Keratinocyte (primary cell): ENCODE results near the gene LAMA4.

ENCODE experiments used
- EZH2 ChIP-seq: IDR thresholded peaks from one replicate; pipeline ENCODE4 v1.6.1; 2012; ENCODE audit warnings: inconsistent platforms, mild to moderate bottlenecking, low read length, moderate library complexity
- TF ChIP-seq, protein P1 (sequence below), 3 experiments: IDR thresholded peaks in 1 of 3; conservative IDR thresholded peaks in 1 of 3; optimal IDR thresholded peaks in 1 of 3; 2 replicates in 2 of 3; 3 replicates in 1 of 3; pipeline versions ENCODE3 to v1.5.1; 2011; ENCODE audit warnings: low read length in 3 of 3, mild to moderate bottlenecking in 3 of 3, moderate library complexity in 2 of 3, control low read depth in 1 of 3, inconsistent platforms in 1 of 3; ENCODE audit not compliant: insufficient read depth in 2 of 3; ENCODE audit errors: extremely low read depth in 1 of 3

DNA sequence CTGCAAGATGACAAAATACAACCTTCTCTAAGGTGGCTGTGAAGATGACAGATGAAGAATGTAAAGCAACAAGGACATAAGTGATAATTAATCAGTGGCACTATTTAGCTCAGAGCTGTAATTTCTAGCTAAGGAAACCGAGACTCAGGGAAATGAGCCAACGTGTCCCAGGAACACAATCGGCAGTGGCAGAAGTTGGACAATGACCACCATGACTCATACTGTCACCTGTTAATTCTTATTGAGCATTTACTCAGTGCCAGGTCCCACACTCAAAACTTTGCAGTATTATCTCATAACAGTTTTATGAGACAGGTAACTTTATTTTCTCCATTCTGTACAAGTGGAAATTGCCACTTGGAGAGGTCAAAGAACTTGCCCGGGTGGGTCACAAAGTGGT lies 55.8 kb downstream of the LAMA4 start:
- TF ChIP-seq, protein P1, sequence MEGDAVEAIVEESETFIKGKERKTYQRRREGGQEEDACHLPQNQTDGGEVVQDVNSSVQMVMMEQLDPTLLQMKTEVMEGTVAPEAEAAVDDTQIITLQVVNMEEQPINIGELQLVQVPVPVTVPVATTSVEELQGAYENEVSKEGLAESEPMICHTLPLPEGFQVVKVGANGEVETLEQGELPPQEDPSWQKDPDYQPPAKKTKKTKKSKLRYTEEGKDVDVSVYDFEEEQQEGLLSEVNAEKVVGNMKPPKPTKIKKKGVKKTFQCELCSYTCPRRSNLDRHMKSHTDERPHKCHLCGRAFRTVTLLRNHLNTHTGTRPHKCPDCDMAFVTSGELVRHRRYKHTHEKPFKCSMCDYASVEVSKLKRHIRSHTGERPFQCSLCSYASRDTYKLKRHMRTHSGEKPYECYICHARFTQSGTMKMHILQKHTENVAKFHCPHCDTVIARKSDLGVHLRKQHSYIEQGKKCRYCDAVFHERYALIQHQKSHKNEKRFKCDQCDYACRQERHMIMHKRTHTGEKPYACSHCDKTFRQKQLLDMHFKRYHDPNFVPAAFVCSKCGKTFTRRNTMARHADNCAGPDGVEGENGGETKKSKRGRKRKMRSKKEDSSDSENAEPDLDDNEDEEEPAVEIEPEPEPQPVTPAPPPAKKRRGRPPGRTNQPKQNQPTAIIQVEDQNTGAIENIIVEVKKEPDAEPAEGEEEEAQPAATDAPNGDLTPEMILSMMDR (optimal IDR thresholded peaks at IDR 0.05 in 1 of 3, IDR thresholded peaks at IDR 0.05 in 1 of 3, conservative IDR thresholded peaks at IDR 0.05 in 1 of 3; ENCODE audit: extremely low read depth in 1 of 3, insufficient read depth in 2 of 3, low read length in 3 of 3): no peak
- no peak for TF ChIP-seq EZH2
